ENCODE results near the gene BAAT. TPM values are rescaled to one million over a fixed set of nuclear protein-coding genes. Genes with fewer than 3 reads are reported as not detected.

The BAAT gene
- total RNA-seq, 1 experiment from 2014 or later: 0.17 TPM

DNA sequence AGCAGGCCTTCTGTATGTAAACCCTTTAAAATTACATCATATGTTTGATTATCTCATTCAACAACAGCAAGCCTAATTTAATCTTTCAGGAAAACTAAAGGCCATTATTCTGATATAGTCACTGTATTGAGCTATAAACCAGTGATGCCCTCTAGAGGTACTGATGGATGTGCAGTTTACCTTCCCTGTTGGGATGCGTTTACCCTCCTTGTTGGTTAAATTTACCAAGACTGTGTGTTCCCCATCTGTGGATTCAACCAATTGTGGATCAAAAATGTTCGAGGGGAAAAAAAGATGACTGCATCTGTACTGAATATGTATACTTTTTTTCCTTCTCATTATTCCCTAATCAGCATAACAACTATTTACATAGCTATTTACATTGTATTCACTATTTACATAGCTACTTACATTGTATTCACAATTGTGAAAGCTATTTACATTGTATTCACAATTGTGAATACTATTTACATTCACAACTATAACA, 3.7 kb upstream of the BAAT start:
- POLR2A ChIA-PET: interaction anchor here (1.4 kb wide), 1 partner anchor 10 kb away, joined by 7 read pairs; the partner anchor contains the start of genes MRPL50 and ZNF189
- peaks cover 23% of the 10 kb centered on the region for H3K4me1 Mint-ChIP-seq
- CTCF ChIA-PET: interaction anchor here (0.6 to 2.6 kb wide), 21 partner anchors 9 to 787 kb away, joined by 3 to 24 read pairs (median 4); partner anchors contain the start of genes MRPL50 and ZNF189
- H3K36me3 Mint-ChIP-seq: peaks cover 71% of the 10 kb centered on the region
- no peak overlapping the region for H3K4me3 Mint-ChIP-seq
- TF ChIP-seq TCF7 (CRISPR knock-in tag; IDR thresholded peaks at IDR 0.05; ENCODE audit: low read depth): no peak
- TF ChIP-seq, protein P1, sequence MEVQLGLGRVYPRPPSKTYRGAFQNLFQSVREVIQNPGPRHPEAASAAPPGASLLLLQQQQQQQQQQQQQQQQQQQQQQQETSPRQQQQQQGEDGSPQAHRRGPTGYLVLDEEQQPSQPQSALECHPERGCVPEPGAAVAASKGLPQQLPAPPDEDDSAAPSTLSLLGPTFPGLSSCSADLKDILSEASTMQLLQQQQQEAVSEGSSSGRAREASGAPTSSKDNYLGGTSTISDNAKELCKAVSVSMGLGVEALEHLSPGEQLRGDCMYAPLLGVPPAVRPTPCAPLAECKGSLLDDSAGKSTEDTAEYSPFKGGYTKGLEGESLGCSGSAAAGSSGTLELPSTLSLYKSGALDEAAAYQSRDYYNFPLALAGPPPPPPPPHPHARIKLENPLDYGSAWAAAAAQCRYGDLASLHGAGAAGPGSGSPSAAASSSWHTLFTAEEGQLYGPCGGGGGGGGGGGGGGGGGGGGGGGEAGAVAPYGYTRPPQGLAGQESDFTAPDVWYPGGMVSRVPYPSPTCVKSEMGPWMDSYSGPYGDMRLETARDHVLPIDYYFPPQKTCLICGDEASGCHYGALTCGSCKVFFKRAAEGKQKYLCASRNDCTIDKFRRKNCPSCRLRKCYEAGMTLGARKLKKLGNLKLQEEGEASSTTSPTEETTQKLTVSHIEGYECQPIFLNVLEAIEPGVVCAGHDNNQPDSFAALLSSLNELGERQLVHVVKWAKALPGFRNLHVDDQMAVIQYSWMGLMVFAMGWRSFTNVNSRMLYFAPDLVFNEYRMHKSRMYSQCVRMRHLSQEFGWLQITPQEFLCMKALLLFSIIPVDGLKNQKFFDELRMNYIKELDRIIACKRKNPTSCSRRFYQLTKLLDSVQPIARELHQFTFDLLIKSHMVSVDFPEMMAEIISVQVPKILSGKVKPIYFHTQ (CRISPR knock-in tag; IDR thresholded peaks at IDR 0.05): no peak
- ATAC-seq (peak; percentile 90), DNase-seq (ENCODE audit: low spot score) (no peak)
- H3K27me3 Mint-ChIP-seq (ENCODE audit: low read depth): no peaks in the 10 kb centered on the region
- H3K27ac Mint-ChIP-seq: peak overlapping the region; percentile 81
- H3K9me3 Mint-ChIP-seq: peaks cover 34% of the 10 kb centered on the region

DNA sequence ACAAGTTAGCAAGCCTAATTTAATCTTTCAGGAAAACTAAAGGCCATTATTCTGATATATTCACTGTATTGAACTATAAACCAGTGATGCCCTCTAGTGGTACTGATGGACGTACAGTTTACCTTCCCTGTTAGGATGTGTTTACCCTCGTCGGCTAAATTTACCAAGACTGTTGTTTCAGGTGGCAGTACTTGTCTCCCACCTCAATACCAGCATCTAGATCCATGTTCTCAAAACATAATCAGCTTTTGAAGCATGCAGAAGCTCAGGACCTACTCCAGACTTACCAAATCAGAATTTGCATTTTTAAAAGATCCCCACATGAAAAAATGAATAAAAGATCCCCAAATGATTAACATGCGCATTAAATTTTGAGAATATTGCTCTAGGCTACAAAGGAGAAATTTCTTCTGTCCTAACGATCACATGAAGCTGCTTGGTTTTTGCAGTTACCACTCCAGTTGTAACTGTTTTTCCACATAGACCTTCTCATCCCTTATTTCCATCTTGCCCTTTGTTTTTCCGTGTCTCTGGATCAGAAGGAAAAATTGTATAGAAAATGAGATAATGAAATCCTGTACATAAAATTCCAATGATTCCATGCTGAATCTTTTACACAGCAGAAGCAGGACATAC, 3.2 kb upstream of the BAAT start:
- DNase-seq (ENCODE audit: low spot score) (no peak), ATAC-seq (peak; percentile 94)
- CTCF ChIA-PET: interaction anchor here (0.8 to 2.6 kb wide), 19 partner anchors 11 to 786 kb away, joined by 3 to 24 read pairs (median 4); partner anchors contain the start of genes MRPL50 and ZNF189
- Mint-ChIP-seq H3K4me1 (peaks cover 28% of the 10 kb centered on the region), H3K4me3 (no peak overlapping the region), H3K27me3 (ENCODE audit: low read depth) (no peaks in the 10 kb centered on the region), H3K36me3 (peaks cover 66% of the 10 kb centered on the region), H3K27ac (peak overlapping the region; percentile 93), H3K9me3 (peaks cover 29% of the 10 kb centered on the region)
- POLR2A ChIA-PET: interaction anchor here (1.4 kb wide), 1 partner anchor 11 kb away, joined by 7 read pairs; the partner anchor contains the start of genes MRPL50 and ZNF189
- TF ChIP-seq, protein P2, sequence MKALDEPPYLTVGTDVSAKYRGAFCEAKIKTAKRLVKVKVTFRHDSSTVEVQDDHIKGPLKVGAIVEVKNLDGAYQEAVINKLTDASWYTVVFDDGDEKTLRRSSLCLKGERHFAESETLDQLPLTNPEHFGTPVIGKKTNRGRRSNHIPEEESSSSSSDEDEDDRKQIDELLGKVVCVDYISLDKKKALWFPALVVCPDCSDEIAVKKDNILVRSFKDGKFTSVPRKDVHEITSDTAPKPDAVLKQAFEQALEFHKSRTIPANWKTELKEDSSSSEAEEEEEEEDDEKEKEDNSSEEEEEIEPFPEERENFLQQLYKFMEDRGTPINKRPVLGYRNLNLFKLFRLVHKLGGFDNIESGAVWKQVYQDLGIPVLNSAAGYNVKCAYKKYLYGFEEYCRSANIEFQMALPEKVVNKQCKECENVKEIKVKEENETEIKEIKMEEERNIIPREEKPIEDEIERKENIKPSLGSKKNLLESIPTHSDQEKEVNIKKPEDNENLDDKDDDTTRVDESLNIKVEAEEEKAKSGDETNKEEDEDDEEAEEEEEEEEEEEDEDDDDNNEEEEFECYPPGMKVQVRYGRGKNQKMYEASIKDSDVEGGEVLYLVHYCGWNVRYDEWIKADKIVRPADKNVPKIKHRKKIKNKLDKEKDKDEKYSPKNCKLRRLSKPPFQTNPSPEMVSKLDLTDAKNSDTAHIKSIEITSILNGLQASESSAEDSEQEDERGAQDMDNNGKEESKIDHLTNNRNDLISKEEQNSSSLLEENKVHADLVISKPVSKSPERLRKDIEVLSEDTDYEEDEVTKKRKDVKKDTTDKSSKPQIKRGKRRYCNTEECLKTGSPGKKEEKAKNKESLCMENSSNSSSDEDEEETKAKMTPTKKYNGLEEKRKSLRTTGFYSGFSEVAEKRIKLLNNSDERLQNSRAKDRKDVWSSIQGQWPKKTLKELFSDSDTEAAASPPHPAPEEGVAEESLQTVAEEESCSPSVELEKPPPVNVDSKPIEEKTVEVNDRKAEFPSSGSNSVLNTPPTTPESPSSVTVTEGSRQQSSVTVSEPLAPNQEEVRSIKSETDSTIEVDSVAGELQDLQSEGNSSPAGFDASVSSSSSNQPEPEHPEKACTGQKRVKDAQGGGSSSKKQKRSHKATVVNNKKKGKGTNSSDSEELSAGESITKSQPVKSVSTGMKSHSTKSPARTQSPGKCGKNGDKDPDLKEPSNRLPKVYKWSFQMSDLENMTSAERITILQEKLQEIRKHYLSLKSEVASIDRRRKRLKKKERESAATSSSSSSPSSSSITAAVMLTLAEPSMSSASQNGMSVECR (CRISPR knock-in tag; IDR thresholded peaks at IDR 0.05; ENCODE audit: borderline replicate concordance): no peak
- 0 out of 2 replicates have a peak, but pooled peaks have one; percentile 29 for TF ChIP-seq ZNF671 (CRISPR knock-in tag; IDR thresholded peaks at IDR 0.05)
- TF ChIP-seq, protein P3, sequence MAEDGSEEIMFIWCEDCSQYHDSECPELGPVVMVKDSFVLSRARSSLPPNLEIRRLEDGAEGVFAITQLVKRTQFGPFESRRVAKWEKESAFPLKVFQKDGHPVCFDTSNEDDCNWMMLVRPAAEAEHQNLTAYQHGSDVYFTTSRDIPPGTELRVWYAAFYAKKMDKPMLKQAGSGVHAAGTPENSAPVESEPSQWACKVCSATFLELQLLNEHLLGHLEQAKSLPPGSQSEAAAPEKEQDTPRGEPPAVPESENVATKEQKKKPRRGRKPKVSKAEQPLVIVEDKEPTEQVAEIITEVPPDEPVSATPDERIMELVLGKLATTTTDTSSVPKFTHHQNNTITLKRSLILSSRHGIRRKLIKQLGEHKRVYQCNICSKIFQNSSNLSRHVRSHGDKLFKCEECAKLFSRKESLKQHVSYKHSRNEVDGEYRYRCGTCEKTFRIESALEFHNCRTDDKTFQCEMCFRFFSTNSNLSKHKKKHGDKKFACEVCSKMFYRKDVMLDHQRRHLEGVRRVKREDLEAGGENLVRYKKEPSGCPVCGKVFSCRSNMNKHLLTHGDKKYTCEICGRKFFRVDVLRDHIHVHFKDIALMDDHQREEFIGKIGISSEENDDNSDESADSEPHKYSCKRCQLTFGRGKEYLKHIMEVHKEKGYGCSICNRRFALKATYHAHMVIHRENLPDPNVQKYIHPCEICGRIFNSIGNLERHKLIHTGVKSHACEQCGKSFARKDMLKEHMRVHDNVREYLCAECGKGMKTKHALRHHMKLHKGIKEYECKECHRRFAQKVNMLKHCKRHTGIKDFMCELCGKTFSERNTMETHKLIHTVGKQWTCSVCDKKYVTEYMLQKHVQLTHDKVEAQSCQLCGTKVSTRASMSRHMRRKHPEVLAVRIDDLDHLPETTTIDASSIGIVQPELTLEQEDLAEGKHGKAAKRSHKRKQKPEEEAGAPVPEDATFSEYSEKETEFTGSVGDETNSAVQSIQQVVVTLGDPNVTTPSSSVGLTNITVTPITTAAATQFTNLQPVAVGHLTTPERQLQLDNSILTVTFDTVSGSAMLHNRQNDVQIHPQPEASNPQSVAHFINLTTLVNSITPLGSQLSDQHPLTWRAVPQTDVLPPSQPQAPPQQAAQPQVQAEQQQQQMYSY (CRISPR knock-in tag; IDR thresholded peaks at IDR 0.05): no peak
- TF ChIP-seq FOXJ3 (CRISPR knock-in tag; IDR thresholded peaks at IDR 0.05; ENCODE audit: borderline replicate concordance): no peak
- TF ChIP-seq TP53 (CRISPR knock-in tag; IDR thresholded peaks at IDR 0.05): no peak
- no peak for TF ChIP-seq RORB (CRISPR knock-in tag; IDR thresholded peaks at IDR 0.05)
- TF ChIP-seq GABPB1 (CRISPR knock-in tag; IDR thresholded peaks at IDR 0.05): peak; percentile 19; the same call in 1 of the 2 replicates
- no peak for TF ChIP-seq CBFB (CRISPR knock-in tag; IDR thresholded peaks at IDR 0.05; ENCODE audit: low read depth)
- TF ChIP-seq ZNF121 (CRISPR knock-in tag; IDR thresholded peaks at IDR 0.05): no peak
- TF ChIP-seq, protein P4, sequence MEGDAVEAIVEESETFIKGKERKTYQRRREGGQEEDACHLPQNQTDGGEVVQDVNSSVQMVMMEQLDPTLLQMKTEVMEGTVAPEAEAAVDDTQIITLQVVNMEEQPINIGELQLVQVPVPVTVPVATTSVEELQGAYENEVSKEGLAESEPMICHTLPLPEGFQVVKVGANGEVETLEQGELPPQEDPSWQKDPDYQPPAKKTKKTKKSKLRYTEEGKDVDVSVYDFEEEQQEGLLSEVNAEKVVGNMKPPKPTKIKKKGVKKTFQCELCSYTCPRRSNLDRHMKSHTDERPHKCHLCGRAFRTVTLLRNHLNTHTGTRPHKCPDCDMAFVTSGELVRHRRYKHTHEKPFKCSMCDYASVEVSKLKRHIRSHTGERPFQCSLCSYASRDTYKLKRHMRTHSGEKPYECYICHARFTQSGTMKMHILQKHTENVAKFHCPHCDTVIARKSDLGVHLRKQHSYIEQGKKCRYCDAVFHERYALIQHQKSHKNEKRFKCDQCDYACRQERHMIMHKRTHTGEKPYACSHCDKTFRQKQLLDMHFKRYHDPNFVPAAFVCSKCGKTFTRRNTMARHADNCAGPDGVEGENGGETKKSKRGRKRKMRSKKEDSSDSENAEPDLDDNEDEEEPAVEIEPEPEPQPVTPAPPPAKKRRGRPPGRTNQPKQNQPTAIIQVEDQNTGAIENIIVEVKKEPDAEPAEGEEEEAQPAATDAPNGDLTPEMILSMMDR (IDR thresholded peaks at IDR 0.05): peak; percentile 32
- TF ChIP-seq GRHL2 (CRISPR knock-in tag; IDR thresholded peaks at IDR 0.05; ENCODE audit: insufficient replicate concordance, severe bottlenecking): no peak

All from WTC11 (cell line).